B cell (primary cell): Measurements from ENCODE around the gene PGGHG.

Experiments
- CTCF ChIP-seq: fragments of 200-600 bp; IDR thresholded peaks from one replicate; pipeline ENCODE4 v1.8.0; 2022; ENCODE audit warnings: antibody characterized with exemption, mild to moderate bottlenecking
- EZH2 ChIP-seq: IDR thresholded peaks from 2 replicates; pipeline ENCODE4 v1.6.1; 2012; ENCODE audit warnings: borderline replicate concordance, low read depth, mild to moderate bottlenecking, moderate library complexity, low read length; ENCODE audit not compliant: insufficient read depth, poor library complexity, severe bottlenecking

- TF ChIP-seq CTCF, result no peak
- no peak for TF ChIP-seq EZH2
Measured at GRCh38 chr11:293271-293851, 4.4 kb downstream of the PGGHG start.
